SK-N-SH treated with all-trans-retinoic acid at 6 μM for 48 hours (cell line): Measurements from ENCODE around the gene KHSRP.

Source experiments
- CREB5 ChIP-seq: fragments of 250-450 bp; sonication (Bioruptor Pico); IDR thresholded peaks from 2 replicates; pipeline ENCODE4 v1.5.1; 2020; ENCODE audit warnings: low read depth, mild to moderate bottlenecking, moderate library complexity
- CSDC2 ChIP-seq: fragments of 250-450 bp; sonication (Bioruptor Pico); IDR thresholded peaks from 2 replicates; pipeline ENCODE4 v1.5.0; 2020; ENCODE audit warnings: mild to moderate bottlenecking, moderate library complexity
- CSRNP3 ChIP-seq: fragments of 250-450 bp; sonication (Bioruptor Pico); IDR thresholded peaks from 2 replicates; pipeline ENCODE4 v1.5.1; 2021; ENCODE audit warnings: mild to moderate bottlenecking, moderate library complexity
- GLIS3 ChIP-seq: fragments of 250-450 bp; sonication (Bioruptor Pico); IDR thresholded peaks from 2 replicates; pipeline ENCODE4 v1.5.0; 2020; ENCODE audit warnings: mild to moderate bottlenecking, moderate library complexity
- OSR1 ChIP-seq: fragments of 250-450 bp; sonication (Bioruptor Pico); IDR thresholded peaks from 2 replicates; pipeline ENCODE4 v1.8.0; 2022; ENCODE audit warnings: moderate library complexity, mild to moderate bottlenecking, inconsistent platforms
- PATZ1 ChIP-seq: fragments of 250-450 bp; sonication (Bioruptor Pico); IDR thresholded peaks from 2 replicates; pipeline ENCODE4 v1.8.0; 2020; ENCODE audit warnings: mild to moderate bottlenecking, moderate library complexity, borderline replicate concordance
- PPARA ChIP-seq: fragments of 250-450 bp; sonication (Bioruptor Pico); IDR thresholded peaks from 2 replicates; pipeline ENCODE4 v1.5.0; 2020; ENCODE audit warnings: mild to moderate bottlenecking, borderline replicate concordance
- SNAI2 ChIP-seq: fragments of 250-450 bp; sonication (Bioruptor Pico); IDR thresholded peaks from 2 replicates; pipeline ENCODE4 v1.5.0; 2020; ENCODE audit warnings: mild to moderate bottlenecking, moderate library complexity
- TSHZ2 ChIP-seq: fragments of 250-450 bp; sonication (Bioruptor Pico); IDR thresholded peaks from 2 replicates; pipeline ENCODE4 v1.5.0; 2020; ENCODE audit warnings: mild to moderate bottlenecking, moderate library complexity
- ZC3H10 ChIP-seq: fragments of 250-450 bp; sonication (Bioruptor Pico); IDR thresholded peaks from 2 replicates; pipeline ENCODE4 v1.5.1; 2021; ENCODE audit warnings: mild to moderate bottlenecking, moderate library complexity
- ZFP3 ChIP-seq: fragments of 250-450 bp; sonication (Bioruptor Pico); IDR thresholded peaks from 2 replicates; pipeline ENCODE4 v1.5.0; 2020; ENCODE audit warnings: mild to moderate bottlenecking, moderate library complexity
- ZFP30 ChIP-seq: fragments of 450-650 bp; formaldehyde crosslinking; IDR thresholded peaks from 2 replicates; pipeline ENCODE4 v1.5.0; 2022; ENCODE audit warnings: mild to moderate bottlenecking, moderate library complexity
- ZNF565 ChIP-seq: fragments of 450-650 bp; formaldehyde crosslinking; conservative IDR thresholded peaks from 2 replicates; pipeline ENCODE4 v1.5.0; 2020; ENCODE audit warnings: low read depth, mild to moderate bottlenecking, moderate library complexity

GRCh38 chr19:6393074-6393982 is 31.3 kb downstream of the KHSRP start, which contains the start of gene GTF2F1:
- TF ChIP-seq ZFP30 = no peak
- TF ChIP-seq PPARA (CRISPR knock-in tag) = no peak
- TF ChIP-seq TSHZ2 (CRISPR knock-in tag) = 0 out of 2 replicates have a peak, but pooled peaks have one; percentile 11
- no peak for TF ChIP-seq ZNF565 (CRISPR knock-in tag)
- no peak for TF ChIP-seq ZFP3 (CRISPR knock-in tag)
- no peak for TF ChIP-seq CSDC2 (CRISPR knock-in tag)
- 0 out of 2 replicates have a peak, but pooled peaks have one; percentile 7 for TF ChIP-seq CSRNP3 (CRISPR knock-in tag)
- no peak for TF ChIP-seq SNAI2 (CRISPR knock-in tag)
- no peak for TF ChIP-seq ZC3H10 (CRISPR knock-in tag)
- TF ChIP-seq CREB5 (CRISPR knock-in tag) = no peak
- peak; percentile 96 for TF ChIP-seq PATZ1
- TF ChIP-seq GLIS3 (CRISPR knock-in tag) = no peak
- TF ChIP-seq OSR1 (CRISPR knock-in tag) = no peak
